Lung (tissue), 12 donors: ENCODE measurements around the gene CLEC18A. TPM values are rescaled to one million over a fixed set of nuclear protein-coding genes. Genes with fewer than 3 reads are reported as not detected.

Experiments
- ATAC-seq: fragments of 200-7000 bp; cut with Tn5 transposase; one replicate; pipeline ENCODE4 v1.9.1; 2020; ENCODE audit warnings: moderate number of reproducible peaks; ENCODE audit not compliant: insufficient read depth, low FRiP score
- DNase-seq, 3 donors: peaks; one replicate each; pipeline ENCODE4 v3.0.0-alpha.2; 2013 to 2017
- H3K27ac ChIP-seq, 2 donors: one replicate each; pipeline ENCODE4 v1.5.1; 2013; ENCODE audit warnings: mild to moderate bottlenecking in 2 of 2, moderate library complexity in 2 of 2, control low read depth in 1 of 2, inconsistent platforms in 1 of 2, low read depth in 1 of 2, low read length in 1 of 2
- H3K27me3 ChIP-seq, 3 donors: one replicate each; pipeline ENCODE4 v1.5.1; 2013; ENCODE audit warnings: low read length in 2 of 3; ENCODE audit not compliant: control insufficient read depth in 3 of 3, insufficient read depth in 3 of 3
- H3K36me3 ChIP-seq, 4 donors: one replicate each; pipeline ENCODE4 v1.5.1; 2013; ENCODE audit warnings: low read length in 4 of 4, mild to moderate bottlenecking in 1 of 4, moderate library complexity in 1 of 4; ENCODE audit not compliant: control insufficient read depth in 4 of 4, insufficient read depth in 4 of 4
- H3K4me1 ChIP-seq, 5 donors: one replicate each; pipeline ENCODE4 v1.5.1; 2013; ENCODE audit warnings: low read length in 5 of 5, mild to moderate bottlenecking in 2 of 5, moderate library complexity in 1 of 5; ENCODE audit not compliant: control insufficient read depth in 5 of 5, insufficient read depth in 5 of 5
- H3K4me3 ChIP-seq: one replicate; pipeline ENCODE4 v1.5.1; 2013; ENCODE audit warnings: mild to moderate bottlenecking, control low read depth, moderate library complexity
- H3K9ac ChIP-seq, 2 donors: one replicate each; pipeline ENCODE4 v1.5.1; 2013; ENCODE audit warnings: low read length in 2 of 2, control low read depth in 1 of 2; ENCODE audit not compliant: insufficient read depth in 1 of 2
- H3K9me3 ChIP-seq, 4 donors: one replicate each; pipeline ENCODE4 v1.5.1; 2013; ENCODE audit warnings: low read length in 3 of 4, mild to moderate bottlenecking in 1 of 4, moderate library complexity in 1 of 4; ENCODE audit not compliant: control insufficient read depth in 4 of 4, insufficient read depth in 3 of 4
- WGBS, 2 donors: extraction: QIAGEN DNeasy Blood & Tissue Kit; methylation state at CpG; one replicate each; pipeline ENCODE4 v1.1.7; 2013; 5-methylcytosine and 5-hydroxymethylcytosine counted together
- polyA plus RNA-seq, 2 donors: library from polyadenylated mRNA; stranded (reverse); fragments of 200-250 nt; gene quantifications; one replicate each; pipeline ENCODE4 v1.2.1, GENCODE V29; 2013
- total RNA-seq, 2 donors: library from RNA; depleted of rRNA in 1 of 2; stranded (reverse); fragments of >200 nt in 1 of 2; gene quantifications; one replicate each; pipeline ENCODE4 v1.2.1, GENCODE V29; 2014 to 2021
- TF ChIP-seq, protein P1 (sequence below): IDR thresholded peaks from 2 replicates; pipeline ENCODE4 v1.5.1; 2012; ENCODE audit warnings: mild to moderate bottlenecking; ENCODE audit errors: control extremely low read depth, extremely low read depth
- donor health status: control.
- donor health status: control.
- donor health status: Bipolar disorder and iron deficiency.
- donor health status: healthy.
- donor health status: DM: yes; HTN: yes; CAD: no.

The CLEC18A gene
- total and polyA plus RNA-seq, 4 donors = 1.2 to 2.9 (median 1.5) TPM

DNA sequence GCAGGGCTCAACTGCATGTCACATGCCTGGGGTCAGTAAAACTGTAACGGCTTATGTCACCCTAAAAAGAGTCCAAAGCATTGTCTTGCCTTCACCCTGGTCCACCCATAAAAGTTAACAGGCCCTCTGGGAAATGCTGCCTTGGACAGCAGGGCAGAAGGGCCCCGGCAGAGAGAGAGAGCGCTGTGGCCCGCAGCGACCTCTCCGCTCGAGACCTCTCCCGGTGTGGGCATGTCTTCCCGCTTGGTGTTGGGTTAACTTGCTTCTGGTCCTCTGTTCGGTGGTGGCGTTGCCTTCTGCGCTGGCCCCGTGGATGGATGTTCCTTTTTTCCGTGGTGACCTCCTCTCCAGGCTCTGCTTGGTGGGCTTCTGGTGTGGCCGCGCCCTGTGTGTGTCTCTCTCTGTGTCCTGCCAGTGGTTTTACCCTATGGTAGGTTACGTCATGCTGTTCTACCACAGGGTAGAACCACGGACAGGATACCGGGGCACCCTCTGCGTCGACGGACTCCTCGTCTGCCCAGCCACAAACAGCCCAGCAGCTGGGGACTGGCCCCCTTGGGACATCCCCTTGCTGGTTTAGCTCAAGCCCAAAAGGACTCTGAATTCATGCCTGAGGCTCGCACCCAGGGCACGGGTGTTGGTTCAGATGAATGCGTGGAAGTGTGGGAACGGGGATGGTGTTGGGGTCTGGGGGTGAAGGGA lies 18.3 kb upstream of the CLEC18A start:
- no peak overlapping the region for H3K27ac ChIP-seq
- DNase-seq = no peak
- H3K9ac ChIP-seq = no peak overlapping the region
- no peaks in the 10 kb centered on the region for H3K27me3 ChIP-seq
- TF ChIP-seq, protein P1, sequence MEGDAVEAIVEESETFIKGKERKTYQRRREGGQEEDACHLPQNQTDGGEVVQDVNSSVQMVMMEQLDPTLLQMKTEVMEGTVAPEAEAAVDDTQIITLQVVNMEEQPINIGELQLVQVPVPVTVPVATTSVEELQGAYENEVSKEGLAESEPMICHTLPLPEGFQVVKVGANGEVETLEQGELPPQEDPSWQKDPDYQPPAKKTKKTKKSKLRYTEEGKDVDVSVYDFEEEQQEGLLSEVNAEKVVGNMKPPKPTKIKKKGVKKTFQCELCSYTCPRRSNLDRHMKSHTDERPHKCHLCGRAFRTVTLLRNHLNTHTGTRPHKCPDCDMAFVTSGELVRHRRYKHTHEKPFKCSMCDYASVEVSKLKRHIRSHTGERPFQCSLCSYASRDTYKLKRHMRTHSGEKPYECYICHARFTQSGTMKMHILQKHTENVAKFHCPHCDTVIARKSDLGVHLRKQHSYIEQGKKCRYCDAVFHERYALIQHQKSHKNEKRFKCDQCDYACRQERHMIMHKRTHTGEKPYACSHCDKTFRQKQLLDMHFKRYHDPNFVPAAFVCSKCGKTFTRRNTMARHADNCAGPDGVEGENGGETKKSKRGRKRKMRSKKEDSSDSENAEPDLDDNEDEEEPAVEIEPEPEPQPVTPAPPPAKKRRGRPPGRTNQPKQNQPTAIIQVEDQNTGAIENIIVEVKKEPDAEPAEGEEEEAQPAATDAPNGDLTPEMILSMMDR = no peak
- WGBS, 2 donors = 68 to 86% methylated on average over 27 of the region's 27 CpGs
- H3K36me3 ChIP-seq = peaks cover 7 to 68% (median 20%) of the 10 kb centered on the region in 4 donors
- H3K4me1 ChIP-seq = no peaks in the 10 kb centered on the region
- no peak overlapping the region for H3K4me3 ChIP-seq
- no peaks in the 10 kb centered on the region for H3K9me3 ChIP-seq
- ATAC-seq = no peak

DNA sequence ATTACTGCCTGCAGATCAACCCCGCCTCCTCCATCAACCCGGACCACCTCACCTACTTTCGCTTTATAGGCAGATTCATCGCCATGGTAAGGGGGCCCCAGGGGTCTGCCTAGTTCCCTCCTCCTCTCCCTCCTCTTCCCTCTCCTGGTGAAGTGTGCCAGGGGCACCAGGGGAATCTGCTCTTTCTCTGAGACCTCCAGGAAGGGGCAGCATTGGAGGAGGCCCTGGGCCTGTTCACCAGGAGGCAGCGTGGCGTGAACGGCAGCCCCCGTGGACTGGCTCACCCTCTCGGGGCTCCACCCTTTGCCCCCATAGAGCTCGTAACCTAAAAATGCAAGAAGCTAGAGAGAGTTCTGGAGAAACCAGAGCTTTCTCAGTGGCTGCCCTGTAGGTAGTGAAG lies 17.1 kb upstream of the CLEC18A start:
- Histone ChIP-seq H3K27ac (no peak overlapping the region), H3K9ac (no peak overlapping the region), H3K27me3 (no peaks in the 10 kb centered on the region), H3K4me3 (no peak overlapping the region), H3K36me3 (peaks cover 7 to 75% (median 22%) of the 10 kb centered on the region in 4 donors), H3K4me1 (no peaks in the 10 kb centered on the region), H3K9me3 (no peaks in the 10 kb centered on the region)
- ATAC-seq (no peak), DNase-seq (no peak)
- TF ChIP-seq, protein P1 = no peak
- WGBS, 2 donors = 81 to 88% methylated on average over 10 of the region's 10 CpGs

DNA sequence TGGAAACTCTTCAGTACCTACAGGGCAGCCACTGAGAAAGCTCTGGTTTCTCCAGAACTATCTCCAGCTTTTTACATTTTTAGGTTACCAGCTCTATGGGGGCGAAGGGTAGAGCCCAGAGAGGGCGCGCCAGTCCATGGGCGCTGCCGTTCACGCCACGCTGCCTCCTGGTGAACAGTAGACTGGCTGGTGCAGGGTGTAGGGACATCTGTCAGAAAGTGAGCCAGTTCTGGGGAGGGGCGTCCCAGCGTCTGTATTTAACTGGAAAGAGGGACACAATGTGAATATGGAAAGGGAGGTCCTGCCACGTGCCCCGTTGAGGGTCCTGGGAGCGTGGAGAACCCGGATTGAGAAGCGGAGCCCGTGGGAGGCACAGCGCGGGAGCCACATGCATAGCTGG lies 16.4 kb upstream of the CLEC18A start:
- peaks cover 7 to 77% (median 22%) of the 10 kb centered on the region in 4 donors for H3K36me3 ChIP-seq

More for the DNA sequence above, 16.4 kb upstream of the CLEC18A start:
- Histone ChIP-seq H3K4me3 (no peak overlapping the region), H3K27ac (no peak overlapping the region), H3K4me1 (no peaks in the 10 kb centered on the region), H3K27me3 (no peaks in the 10 kb centered on the region), H3K9ac (no peak overlapping the region), H3K9me3 (no peaks in the 10 kb centered on the region)
- TF ChIP-seq, protein P1 = no peak
- WGBS, 2 donors = 94 to 98% methylated on average over 17 of the region's 17 CpGs
- ATAC-seq (no peak), DNase-seq (no peak)
